KMS-11 (cell line): ENCODE results near the gene RGL1.

Experiments
- H2AFZ ChIP-seq: fragments of 200-600 bp; sonication (generic); 2 replicates; pipeline ENCODE4 v1.6.1; 2016; ENCODE audit warnings: antibody characterized with exemption, mixed run types, low read depth
- H3K27ac ChIP-seq: fragments of 200-600 bp; sonication (generic); 2 replicates; pipeline ENCODE4 v1.6.1; 2016; ENCODE audit warnings: mild to moderate bottlenecking, mixed run types
- H3K27me3 ChIP-seq: fragments of 200-600 bp; sonication (generic); 2 replicates; pipeline ENCODE4 v1.6.1; 2017; ENCODE audit warnings: mild to moderate bottlenecking, low read depth, mixed run types, moderate library complexity; ENCODE audit not compliant: insufficient read depth
- H3K36me3 ChIP-seq: fragments of 200-600 bp; sonication (generic); 2 replicates; pipeline ENCODE4 v1.6.1; 2017; ENCODE audit warnings: mild to moderate bottlenecking, mixed run types; ENCODE audit not compliant: insufficient read depth
- H3K4me1 ChIP-seq: fragments of 200-600 bp; sonication (generic); 2 replicates; pipeline ENCODE4 v1.6.1; 2016; ENCODE audit warnings: mild to moderate bottlenecking, low read depth, mixed run types; ENCODE audit not compliant: poor library complexity, severe bottlenecking
- H3K4me2 ChIP-seq: fragments of 200-600 bp; sonication (generic); 2 replicates; pipeline ENCODE4 v1.7.0; 2016; ENCODE audit warnings: mild to moderate bottlenecking, mixed run types
- H3K4me3 ChIP-seq: fragments of 200-600 bp; sonication (generic); IDR thresholded peaks from 2 replicates; pipeline ENCODE4 v1.6.1; 2017; ENCODE audit warnings: low read depth, low read length, mixed read lengths; ENCODE audit not compliant: insufficient read depth
- H3K79me2 ChIP-seq: fragments of 200-600 bp; sonication (generic); 2 replicates; pipeline ENCODE4 v1.6.1; 2016; ENCODE audit warnings: low read depth, mixed run types; ENCODE audit not compliant: insufficient read depth
- H3K9ac ChIP-seq: fragments of 200-600 bp; sonication (generic); 2 replicates; pipeline ENCODE4 v1.6.1; 2016; ENCODE audit warnings: mild to moderate bottlenecking, mixed run types
- H4K20me1 ChIP-seq: fragments of 200-600 bp; sonication (generic); 2 replicates; pipeline ENCODE4 v1.6.1; 2016; ENCODE audit warnings: mild to moderate bottlenecking, mixed run types; ENCODE audit not compliant: insufficient read depth
- CTCF ChIP-seq: fragments of 200-600 bp; sonication (generic); conservative IDR thresholded peaks from 2 replicates; pipeline ENCODE4 v1.6.1; 2017; ENCODE audit warnings: low read depth, mild to moderate bottlenecking, antibody characterized with exemption, low read length, moderate library complexity, mixed read lengths

RGL1 gene

GRCh38 chr1:183889095-183889494, 84.2 kb downstream of the RGL1 start:
- Histone ChIP-seq H3K27me3 (no peaks in the 10 kb centered on the region), H3K27ac (peak overlapping the region; percentile 41; the same call in 1 of the 2 replicates), H4K20me1 (no peaks in the 10 kb centered on the region), H2AFZ (no peak overlapping the region), H3K9ac (no peak overlapping the region), H3K4me2 (peak overlapping the region; percentile 41), H3K4me3 (no peak overlapping the region), H3K4me1 (peaks cover 87% of the 10 kb centered on the region), H3K79me2 (no peaks in the 10 kb centered on the region), H3K36me3 (peaks cover 4% of the 10 kb centered on the region; the same call in 1 of the 2 replicates)
- TF ChIP-seq CTCF = no peak

- Histone ChIP-seq H3K79me2 (no peaks in the 10 kb centered on the region), H2AFZ (no peak overlapping the region), H4K20me1 (no peaks in the 10 kb centered on the region), H3K4me2 (peak overlapping the region; percentile 41), H3K9ac (no peak overlapping the region), H3K27ac (peak overlapping the region; percentile 3; the same call in 1 of the 2 replicates), H3K36me3 (peaks cover 12% of the 10 kb centered on the region; the same call in 1 of the 2 replicates), H3K27me3 (no peaks in the 10 kb centered on the region), H3K4me1 (peaks cover 67% of the 10 kb centered on the region), H3K4me3 (no peak overlapping the region)
- no peak for TF ChIP-seq CTCF
Measured at GRCh38 chr1:183891158-183891856, 86.4 kb downstream of the RGL1 start.

GRCh38 chr1:183892351-183892793, 87.5 kb downstream of the RGL1 start:
- peak overlapping the region; percentile 3; the same call in 1 of the 2 replicates for H3K27ac ChIP-seq
- no peaks in the 10 kb centered on the region for H3K27me3 ChIP-seq
- H3K4me3 ChIP-seq = no peak overlapping the region
- H3K36me3 ChIP-seq = peaks cover 18% of the 10 kb centered on the region; the same call in 1 of the 2 replicates
- TF ChIP-seq CTCF = no peak
- no peak overlapping the region for H2AFZ ChIP-seq
- no peaks in the 10 kb centered on the region for H4K20me1 ChIP-seq
- H3K9ac ChIP-seq = no peak overlapping the region
- H3K4me1 ChIP-seq = peaks cover 66% of the 10 kb centered on the region
- H3K4me2 ChIP-seq = peak overlapping the region; percentile 41
- H3K79me2 ChIP-seq = no peaks in the 10 kb centered on the region

- Histone ChIP-seq H4K20me1 (no peaks in the 10 kb centered on the region), H3K9ac (no peak overlapping the region), H3K79me2 (no peaks in the 10 kb centered on the region), H3K36me3 (peaks cover 22% of the 10 kb centered on the region; the same call in 1 of the 2 replicates), H3K4me3 (no peak overlapping the region), H3K4me1 (peaks cover 57% of the 10 kb centered on the region), H3K27me3 (no peaks in the 10 kb centered on the region), H3K27ac (no peak overlapping the region), H3K4me2 (no peak overlapping the region), H2AFZ (no peak overlapping the region)
- no peak for TF ChIP-seq CTCF
Measured at GRCh38 chr1:183893561-183894289, 88.8 kb downstream of the RGL1 start.
